HG02973 (cell line): Measurements from ENCODE around the gene SERPINA5.

ENCODE experiments used
- ATAC-seq: cut with Tn5 transposase; IDR thresholded peaks from one replicate; pipeline ENCODE4 v1.9.1; 2021; ENCODE audit warnings: moderate library complexity; ENCODE audit not compliant: unreplicated experiment

Gene SERPINA5

GRCh38 chr14:94548999-94549985, 31.9 kb upstream of the SERPINA5 start:
- ATAC-seq: no peak

- no peak for ATAC-seq
These were observed 31.2 kb upstream of the SERPINA5 start for GRCh38 chr14:94550041-94550440.

- no peak for ATAC-seq
These were observed 25.2 kb upstream of the SERPINA5 start for GRCh38 chr14:94555991-94556390.

- no peak for ATAC-seq
These were observed 23.9 kb upstream of the SERPINA5 start for GRCh38 chr14:94557327-94557726.

- ATAC-seq: no peak
These were observed 22.4 kb upstream of the SERPINA5 start for GRCh38 chr14:94558842-94559241.

- no peak for ATAC-seq
These were observed 21.5 kb upstream of the SERPINA5 start for GRCh38 chr14:94559638-94560290.

- ATAC-seq: no peak
These were observed 20.9 kb upstream of the SERPINA5 start for GRCh38 chr14:94560291-94560665.

- ATAC-seq: no peak
These were observed 20.2 kb upstream of the SERPINA5 start, which contains the start of gene SERPINA4 for GRCh38 chr14:94560751-94561655. Gene SERPINA4 (plus strand): TSS chr14:94561442. CDS start chr14:94563483, 2,041 bp downstream.

GRCh38 chr14:94561656-94562010, 19.6 kb upstream of the SERPINA5 start:
- no peak for ATAC-seq

GRCh38 chr14:94562022-94562421, 19.2 kb upstream of the SERPINA5 start:
- ATAC-seq: no peak

- no peak for ATAC-seq
These were observed 18.0 kb upstream of the SERPINA5 start for GRCh38 chr14:94562941-94563883.

GRCh38 chr14:94564381-94564780, 16.8 kb upstream of the SERPINA5 start:
- ATAC-seq: no peak

- ATAC-seq: no peak
These were observed 13.0 kb upstream of the SERPINA5 start for GRCh38 chr14:94568186-94568585.

GRCh38 chr14:94569381-94570001, 11.7 kb upstream of the SERPINA5 start:
- ATAC-seq: no peak

GRCh38 chr14:94570002-94570400, 11.2 kb upstream of the SERPINA5 start:
- no peak for ATAC-seq

GRCh38 chr14:94570440-94570839, 10.8 kb upstream of the SERPINA5 start:
- no peak for ATAC-seq

- no peak for ATAC-seq
These were observed 9.8 kb upstream of the SERPINA5 start for GRCh38 chr14:94571395-94571794.

- ATAC-seq: no peak
These were observed 9.3 kb upstream of the SERPINA5 start for GRCh38 chr14:94571950-94572349.

GRCh38 chr14:94572637-94573303, 8.5 kb upstream of the SERPINA5 start:
- no peak for ATAC-seq
